GM12891 (cell line): ENCODE measurements around the gene CRAMP1.
"Not testable (repeated sequence)": the region's sequence is repeated elsewhere in the genome, so short reads cannot be mapped to it uniquely, and the experiment has no call there.

Experiments
- DNase-seq: peaks from one replicate; pipeline ENCODE4 v3.0.0; 2011; ENCODE audit warnings: low spot score; ENCODE audit not compliant: insufficient read length
- FAIRE-seq: peaks from 2 replicates; lab custom pipeline; 2011; peaks lifted over from hg19 to GRCh38; lab: Jason Lieb, UNC
- PAX5 ChIP-seq: IDR thresholded peaks from 2 replicates; pipeline ENCODE4 v1.6.1; 2011; ENCODE audit warnings: low read length, moderate library complexity, mild to moderate bottlenecking; ENCODE audit not compliant: insufficient read depth, severe bottlenecking
- POLR2A ChIP-seq: IDR thresholded peaks from 2 replicates; pipeline ENCODE4 v1.6.1; 2011; ENCODE audit warnings: low read depth, low read length, control low read depth
- POLR2AphosphoS5 ChIP-seq: IDR thresholded peaks from 2 replicates; pipeline ENCODE4 v1.6.1; 2011; ENCODE audit warnings: low read depth, low read length, control low read depth
- POU2F2 ChIP-seq: IDR thresholded peaks from 2 replicates; pipeline ENCODE4 v1.6.1; 2011; ENCODE audit warnings: low read depth, mild to moderate bottlenecking, control low read depth, low read length, moderate library complexity
- SPI1 ChIP-seq: IDR thresholded peaks from 2 replicates; pipeline ENCODE4 v1.6.1; 2011; ENCODE audit warnings: low read depth, low read length, control low read depth
- TAF1 ChIP-seq: IDR thresholded peaks from 2 replicates; pipeline ENCODE4 v1.6.1; 2011; ENCODE audit warnings: low read depth, low read length, control low read depth

CRAMP1 gene

DNA sequence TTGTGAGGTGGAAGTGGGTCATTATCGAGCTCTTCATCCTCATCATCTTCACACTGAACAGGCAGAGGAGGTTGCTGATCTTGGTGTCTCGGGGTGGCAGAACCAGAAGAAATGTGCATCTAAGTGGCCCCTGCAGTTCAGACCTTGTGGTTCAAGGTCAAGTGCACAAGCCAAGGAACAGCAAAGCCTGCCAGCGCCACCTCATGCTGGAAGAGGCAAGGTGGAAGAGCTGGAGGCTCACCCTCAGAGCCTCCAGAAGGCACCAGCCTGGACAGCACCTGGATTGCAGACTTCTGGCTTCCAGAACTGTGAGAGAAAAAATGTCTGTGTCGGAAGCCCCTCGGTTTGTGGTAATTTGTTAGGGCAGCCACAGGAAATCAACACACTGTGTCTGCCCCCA, 32.9 kb upstream of the CRAMP1 start:
- DNase-seq (no peak), FAIRE-seq (no peak)
- no peak for TF ChIP-seq SPI1
- no peak for TF ChIP-seq POLR2AphosphoS5
- TF ChIP-seq TAF1 = no peak
- TF ChIP-seq POU2F2 = no peak

- FAIRE-seq (no peak), DNase-seq (no peak)
- no peak for TF ChIP-seq SPI1
- TF ChIP-seq PAX5 = no peak
- no peak for TF ChIP-seq TAF1
- TF ChIP-seq POLR2AphosphoS5 = no peak
- TF ChIP-seq POU2F2 = no peak
- TF ChIP-seq POLR2A = no peak
These were observed 31.9 kb upstream of the CRAMP1 start for GRCh38 chr16:1580256-1580655.

- no peak for FAIRE-seq
- no peak for DNase-seq
- no peak for TF ChIP-seq POU2F2
- TF ChIP-seq SPI1 = no peak
- no peak for TF ChIP-seq POLR2A
- TF ChIP-seq PAX5 = no peak
- no peak for TF ChIP-seq TAF1
- no peak for TF ChIP-seq POLR2AphosphoS5
These were observed 31.2 kb upstream of the CRAMP1 start for GRCh38 chr16:1580956-1581355.

DNA sequence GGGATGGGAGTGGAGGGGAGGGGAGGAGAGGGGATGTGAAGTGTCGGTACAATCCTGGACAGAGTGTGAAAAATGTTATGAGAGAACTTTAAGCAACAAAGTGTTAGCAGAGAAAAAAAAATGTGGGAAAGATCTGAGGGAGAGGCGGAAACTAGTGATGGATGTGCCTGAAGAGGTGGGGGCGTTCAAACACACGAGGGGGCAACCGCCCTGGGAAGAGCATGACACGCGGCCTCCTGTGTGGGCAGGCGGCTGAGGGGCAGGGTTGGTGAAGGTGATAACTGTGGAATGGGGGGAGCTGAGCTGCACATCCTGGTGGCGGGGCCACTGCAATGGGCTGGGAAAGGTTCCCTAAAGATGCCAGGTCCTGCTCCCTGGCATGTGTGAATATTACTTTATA, 30.4 kb upstream of the CRAMP1 start:
- DNase-seq = no peak
- TF ChIP-seq POU2F2 = no peak
- no peak for TF ChIP-seq PAX5
- TF ChIP-seq SPI1 = no peak
- no peak for TF ChIP-seq POLR2AphosphoS5
- no peak for TF ChIP-seq TAF1
- TF ChIP-seq POLR2A = no peak
- no peak for FAIRE-seq

DNA sequence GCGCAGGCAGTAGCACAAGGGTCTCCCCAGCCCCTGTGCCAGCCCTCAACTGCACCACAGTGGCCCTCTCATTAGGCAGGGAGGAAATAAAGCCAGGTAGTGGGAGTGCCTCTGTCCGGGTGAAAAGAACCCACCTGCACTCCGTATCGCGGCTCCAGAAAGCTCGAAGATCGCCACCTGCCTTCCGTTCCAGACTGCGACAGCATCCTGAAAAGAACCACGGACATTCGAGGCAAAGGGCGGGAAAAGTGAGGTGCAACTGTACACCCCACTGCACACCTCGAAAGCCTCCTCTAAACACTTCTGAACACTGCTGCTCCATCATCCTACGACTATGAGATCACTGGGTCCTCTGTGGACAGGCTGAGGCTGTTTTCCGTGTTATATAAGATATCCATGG, 29.0 kb upstream of the CRAMP1 start:
- DNase-seq = no peak
- FAIRE-seq = no peak
- TF ChIP-seq POU2F2 = no peak
- no peak for TF ChIP-seq TAF1
- no peak for TF ChIP-seq SPI1
- no peak for TF ChIP-seq POLR2A
- no peak for TF ChIP-seq PAX5
- no peak for TF ChIP-seq POLR2AphosphoS5

GRCh38 chr16:1584926-1585484, 27.2 kb upstream of the CRAMP1 start:
- FAIRE-seq (no peak), DNase-seq (no peak)
- no peak for TF ChIP-seq SPI1
- no peak for TF ChIP-seq POLR2A
- TF ChIP-seq POU2F2 = no peak
- no peak for TF ChIP-seq POLR2AphosphoS5
- no peak for TF ChIP-seq PAX5
- no peak for TF ChIP-seq TAF1

DNA sequence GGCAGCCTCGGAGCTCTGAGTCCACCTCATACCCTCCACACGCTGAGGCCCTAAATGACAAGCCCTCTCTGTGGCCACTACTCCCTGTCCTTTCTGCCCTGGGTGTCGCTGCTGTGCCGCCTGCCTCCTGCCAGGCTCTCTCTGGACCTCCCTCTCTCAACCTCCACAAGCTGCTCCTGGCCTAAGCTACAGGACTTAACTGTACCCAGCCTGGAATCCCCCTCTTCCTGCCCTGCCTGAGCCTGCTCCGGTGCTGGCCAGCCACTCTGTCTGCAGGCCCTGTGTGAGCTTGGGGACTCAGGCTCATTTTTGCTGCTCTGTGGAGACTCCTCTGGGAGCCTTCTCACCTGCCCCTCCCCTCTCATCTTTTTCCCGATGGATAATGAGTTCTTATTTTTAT, 21.8 kb upstream of the CRAMP1 start:
- FAIRE-seq (no peak), DNase-seq (no peak)
- TF ChIP-seq POU2F2 (no peak), PAX5 (no peak), TAF1 (no peak), SPI1 (no peak), POLR2AphosphoS5 (no peak), POLR2A (no peak)

DNA sequence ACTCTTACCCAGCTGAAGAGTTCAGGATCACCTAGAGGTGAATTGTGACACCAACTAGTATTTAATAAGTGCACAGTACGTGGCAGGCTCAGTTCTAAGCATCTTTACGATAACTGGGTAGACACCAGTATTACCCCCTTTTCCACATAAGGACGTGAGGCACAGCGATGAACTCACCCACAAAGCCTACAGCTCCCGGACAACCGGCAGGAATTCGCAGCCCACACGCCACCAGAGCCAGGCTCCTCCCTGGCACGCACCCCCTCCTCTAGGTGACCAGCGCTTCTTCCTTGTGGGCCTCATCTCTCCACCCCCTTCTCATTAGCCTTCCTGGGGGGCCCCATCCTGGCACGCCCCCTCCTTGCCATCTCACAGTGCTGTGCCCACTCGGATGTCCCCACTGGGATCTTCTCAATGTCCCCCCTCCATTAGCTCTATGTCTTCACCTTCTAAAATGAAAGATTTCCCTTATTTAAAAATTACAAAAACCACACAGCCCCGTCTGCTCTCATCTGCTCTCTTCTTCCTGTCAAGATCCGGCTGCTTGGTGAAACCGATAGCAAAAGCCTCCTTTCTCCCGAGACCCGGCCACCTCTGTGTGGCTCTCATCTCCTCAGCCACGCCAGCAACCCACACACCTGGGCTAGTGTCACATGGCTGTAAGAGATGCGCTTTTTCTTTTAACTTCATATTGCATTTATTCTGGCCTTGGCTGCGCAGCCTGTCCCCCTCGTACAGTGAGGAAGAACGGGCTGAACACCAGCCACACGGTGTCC, 21.0 kb upstream of the CRAMP1 start:
- FAIRE-seq = no peak
- TF ChIP-seq TAF1 (no peak), SPI1 (no peak), POLR2AphosphoS5 (no peak), POLR2A (no peak), PAX5 (no peak), POU2F2 (no peak)

DNA sequence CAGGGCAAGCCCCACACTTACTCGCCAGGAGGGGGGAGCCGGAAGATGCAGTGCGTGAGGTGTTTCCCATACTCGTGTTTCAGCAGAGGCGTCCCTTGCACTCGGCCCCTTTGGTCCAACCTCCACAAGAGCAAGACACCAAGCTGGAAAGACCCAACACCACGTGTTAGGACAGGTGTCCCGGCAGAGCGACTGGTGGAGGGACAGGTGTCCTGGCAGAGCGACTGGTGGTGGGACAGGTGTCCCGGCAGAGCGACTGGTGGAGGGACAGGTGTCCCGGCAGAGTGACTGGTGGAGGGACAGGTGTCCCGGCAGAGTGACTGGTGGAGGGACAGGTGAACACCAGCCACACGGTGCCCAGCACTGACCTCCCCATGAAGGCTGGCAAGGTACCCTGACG, 19.7 kb upstream of the CRAMP1 start:
- TF ChIP-seq POU2F2 (no peak), POLR2AphosphoS5 (no peak), SPI1 (no peak), PAX5 (no peak), TAF1 (no peak), POLR2A (no peak)
- FAIRE-seq (no peak), DNase-seq (no peak)

More for the DNA sequence above, 21.0 kb upstream of the CRAMP1 start:
- DNase-seq = no peak

- DNase-seq, FAIRE-seq: not testable (repeated sequence)
These were observed 16.6 kb upstream of the CRAMP1 start for GRCh38 chr16:1595511-1595910.
